Activated T-helper 1 cell treated with anti-CD3 and anti-CD28 coated beads, Interleukin-12 subunit alpha, Interleukin-12 subunit beta, Interleukin-2, Interleukin-4 antibody, amounts not matched to agents 30 ng/mL and 10 ng/mL and 1 ng/mL, durations not matched to agents 14 hours and 24 hours and 36 hours (primary cell): ENCODE measurements around the gene NPM1. TPM values are rescaled to one million over a fixed set of nuclear protein-coding genes. Genes with fewer than 3 reads are reported as not detected.
"Not testable (repeated sequence)": the region's sequence is repeated elsewhere in the genome, so short reads cannot be mapped to it uniquely, and the experiment has no call there.

Source experiments
- DNase-seq: peaks from one replicate; pipeline ENCODE4 v3.0.0; 2021; ENCODE audit warnings: low spot score
- H3K27ac Mint-ChIP-seq: one replicate; pipeline ENCODE4 v1.8.0; 2021; ENCODE audit warnings: mild to moderate bottlenecking, mixed read lengths
- H3K27me3 Mint-ChIP-seq: one replicate; pipeline ENCODE4 v1.8.0; 2022; ENCODE audit warnings: mild to moderate bottlenecking, moderate library complexity, mixed read lengths; ENCODE audit not compliant: insufficient read depth
- H3K36me3 Mint-ChIP-seq: one replicate; pipeline ENCODE4 v1.8.0; 2021; ENCODE audit warnings: low read depth, mixed read lengths
- H3K4me1 Mint-ChIP-seq: one replicate; pipeline ENCODE4 v1.8.0; 2021; ENCODE audit warnings: low read depth, mixed read lengths
- H3K4me3 Mint-ChIP-seq: one replicate; pipeline ENCODE4 v1.8.0; 2021; ENCODE audit warnings: mild to moderate bottlenecking, moderate library complexity, mixed read lengths
- H3K9me3 Mint-ChIP-seq: one replicate; pipeline ENCODE4 v1.8.0; 2021; ENCODE audit warnings: mixed read lengths
- intact Hi-C: fragments of 100-400 bp; cut with micrococcal nuclease; formaldehyde crosslinking; loops from one replicate; pipeline ENCODE4 v1.15.1; 2024
- total RNA-seq: library from RNA; stranded (reverse); gene quantifications from 2 replicates; pipeline ENCODE4 v1.2.3, GENCODE V29; 2022

The NPM1 gene
- total RNA-seq, 1 donor from 2014 or later: 2,809 TPM

- Mint-ChIP-seq H3K4me1 (peaks cover 33% of the 10 kb centered on the region), H3K36me3 (peaks cover 63% of the 10 kb centered on the region), H3K4me3 (no peak overlapping the region), H3K9me3 (no peaks in the 10 kb centered on the region), H3K27ac (no peak overlapping the region), H3K27me3 (no peaks in the 10 kb centered on the region)
- intact Hi-C loops: no loop called here
- DNase-seq: no peak
Observed at GRCh38 chr5:171407234-171407633, 19.6 kb downstream of the NPM1 start.

GRCh38 chr5:171409164-171410136, 21.8 kb downstream of the NPM1 start:
- H3K27ac Mint-ChIP-seq: no peak overlapping the region
- DNase-seq: no peak
- intact Hi-C loops: loop anchor here (2.0 to 10.0 kb wide), 2 partner anchors 17 to 655 kb away; no protein-coding TSS in a partner anchor
- no peaks in the 10 kb centered on the region for H3K9me3 Mint-ChIP-seq
- H3K4me3 Mint-ChIP-seq: no peak overlapping the region
- peaks cover 79% of the 10 kb centered on the region for H3K36me3 Mint-ChIP-seq
- peaks cover 33% of the 10 kb centered on the region for H3K4me1 Mint-ChIP-seq
- H3K27me3 Mint-ChIP-seq: no peaks in the 10 kb centered on the region

DNA sequence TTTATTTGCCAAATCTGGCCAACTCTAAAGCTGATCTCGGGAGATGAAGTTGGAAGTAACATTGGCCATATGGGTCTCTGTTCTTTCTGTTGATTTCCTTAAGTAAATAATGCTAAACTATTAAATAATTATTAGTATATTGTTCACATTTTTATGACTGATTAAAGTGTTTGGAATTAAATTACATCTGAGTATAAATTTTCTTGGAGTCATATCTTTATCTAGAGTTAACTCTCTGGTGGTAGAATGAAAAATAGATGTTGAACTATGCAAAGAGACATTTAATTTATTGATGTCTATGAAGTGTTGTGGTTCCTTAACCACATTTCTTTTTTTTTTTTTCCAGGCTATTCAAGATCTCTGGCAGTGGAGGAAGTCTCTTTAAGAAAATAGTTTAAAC, 22.5 kb downstream of the NPM1 start:
- no peak overlapping the region for H3K4me3 Mint-ChIP-seq

DNA sequence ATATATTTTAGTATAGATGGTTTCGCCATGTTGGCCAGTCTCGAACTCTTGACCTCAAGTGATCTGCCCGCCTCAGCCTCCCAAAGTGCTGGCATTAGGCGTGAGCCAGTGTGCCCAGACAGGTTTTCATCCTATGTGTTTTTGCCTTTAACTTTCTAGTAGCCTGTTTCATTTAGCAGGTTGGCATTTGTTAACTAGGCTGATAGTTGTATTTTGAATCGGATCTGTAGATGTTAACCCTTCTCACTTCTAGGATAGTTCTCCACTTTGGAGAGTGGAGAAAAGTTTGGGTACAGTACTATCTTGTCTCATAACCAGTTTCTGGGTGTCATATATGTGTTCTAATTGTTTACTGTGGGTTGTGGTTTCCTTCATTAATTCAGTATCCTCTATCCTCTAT, 24.5 kb downstream of the NPM1 start:
- H3K27me3 Mint-ChIP-seq: no peaks in the 10 kb centered on the region
- intact Hi-C loops: loop anchor here (10.0 kb wide), 1 partner anchor 653 kb away; no protein-coding TSS in a partner anchor
- H3K4me1 Mint-ChIP-seq: peaks cover 19% of the 10 kb centered on the region
- no peak overlapping the region for H3K4me3 Mint-ChIP-seq
- no peaks in the 10 kb centered on the region for H3K9me3 Mint-ChIP-seq
- peaks cover 62% of the 10 kb centered on the region for H3K36me3 Mint-ChIP-seq
- no peak for DNase-seq
- no peak overlapping the region for H3K27ac Mint-ChIP-seq

More for the DNA sequence above, 22.5 kb downstream of the NPM1 start:
- Mint-ChIP-seq H3K27me3 (no peaks in the 10 kb centered on the region), H3K9me3 (no peaks in the 10 kb centered on the region), H3K27ac (no peak overlapping the region), H3K4me1 (peaks cover 33% of the 10 kb centered on the region), H3K36me3 (peaks cover 79% of the 10 kb centered on the region)
- intact Hi-C loops: loop anchor here (10.0 kb wide), 1 partner anchor 655 kb away; no protein-coding TSS in a partner anchor
- no peak for DNase-seq

DNA sequence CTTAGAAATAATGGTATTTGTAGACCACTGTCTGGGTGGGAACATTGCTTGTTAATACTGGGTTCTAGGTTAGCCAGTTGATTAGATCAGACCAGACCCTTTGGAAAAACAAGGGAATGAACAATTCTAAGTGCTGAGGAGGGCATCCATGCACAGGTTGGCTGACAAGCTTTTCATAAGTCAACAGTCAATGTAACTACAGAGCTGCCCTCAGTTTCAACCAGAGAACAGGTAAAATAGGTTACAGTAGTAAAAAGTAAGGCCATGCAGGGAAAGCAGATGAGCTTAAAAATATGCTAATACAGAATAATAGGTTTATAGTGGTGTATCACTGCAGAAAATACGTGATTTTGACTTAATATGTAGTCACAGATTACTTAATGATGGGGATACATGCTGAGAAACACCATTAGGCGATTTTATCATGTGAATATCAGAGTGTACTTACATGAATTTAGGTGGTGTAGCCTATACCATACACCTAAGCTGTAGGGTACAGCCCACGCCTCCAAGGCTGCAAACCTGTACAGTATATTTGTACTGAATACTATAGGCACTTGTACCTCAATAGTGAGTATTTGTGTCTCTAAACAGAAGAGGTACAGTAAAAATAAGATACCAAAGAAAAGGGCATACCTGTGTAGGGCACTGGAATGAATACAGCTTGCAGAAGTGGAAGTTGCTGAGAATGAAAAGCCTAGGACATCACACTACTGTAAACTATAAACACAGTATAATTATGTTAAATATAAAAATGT, 25.7 kb downstream of the NPM1 start:
- Mint-ChIP-seq H3K4me3 (no peak overlapping the region), H3K4me1 (peaks cover 8% of the 10 kb centered on the region), H3K36me3 (peaks cover 51% of the 10 kb centered on the region), H3K27ac (no peak overlapping the region), H3K9me3 (no peaks in the 10 kb centered on the region), H3K27me3 (peaks cover under 1% of the 10 kb centered on the region)
- intact Hi-C loops: loop anchor here (10.0 kb wide), 1 partner anchor 651 kb away; no protein-coding TSS in a partner anchor
- no peak for DNase-seq

- intact Hi-C loops: loop anchor here (10.0 kb wide), 1 partner anchor 651 kb away; no protein-coding TSS in a partner anchor
- not testable (repeated sequence) for H3K27ac Mint-ChIP-seq, DNase-seq, H3K4me3 Mint-ChIP-seq, H3K27me3 Mint-ChIP-seq, H3K9me3 Mint-ChIP-seq, H3K4me1 Mint-ChIP-seq
- peaks cover 46% of the 10 kb centered on the region for H3K36me3 Mint-ChIP-seq
Observed at GRCh38 chr5:171413993-171414392, 26.3 kb downstream of the NPM1 start.

DNA sequence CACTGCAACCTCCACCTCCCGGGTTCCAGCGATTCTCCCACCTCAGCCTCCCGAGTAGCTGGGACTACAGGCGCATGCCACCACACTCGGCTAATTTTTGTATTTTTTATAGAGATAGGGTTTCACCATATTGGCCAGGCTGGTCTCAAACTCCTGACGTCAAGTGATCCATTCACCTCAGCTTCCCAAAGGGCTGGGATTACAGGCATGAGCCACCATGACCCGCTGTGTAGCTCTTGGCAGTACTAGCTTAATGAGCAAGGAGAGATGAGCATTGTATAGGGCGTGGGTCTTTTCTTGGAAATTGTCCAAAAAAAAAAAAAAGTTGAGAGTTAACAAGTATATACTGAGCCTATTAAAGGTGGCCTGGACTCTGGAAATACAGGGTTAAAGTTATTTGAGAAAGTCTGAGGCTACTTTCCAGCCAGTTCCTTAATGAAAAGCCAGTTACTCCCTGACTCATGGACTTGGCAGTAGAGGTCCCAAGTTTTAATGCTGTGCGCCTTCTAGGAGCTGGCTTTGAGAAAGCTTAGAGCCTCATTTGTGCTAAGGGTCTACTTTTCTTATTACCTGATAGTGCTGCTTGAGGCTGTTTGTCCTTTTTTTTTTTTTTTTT, 27.6 kb downstream of the NPM1 start:
- Mint-ChIP-seq H3K4me1 (peaks cover 5% of the 10 kb centered on the region), H3K9me3 (no peaks in the 10 kb centered on the region), H3K36me3 (peaks cover 36% of the 10 kb centered on the region), H3K27ac (no peak overlapping the region), H3K4me3 (no peak overlapping the region), H3K27me3 (peaks cover 9% of the 10 kb centered on the region)
- no peak for DNase-seq
- intact Hi-C loops: loop anchor here (10.0 kb wide), 1 partner anchor 650 kb away; no protein-coding TSS in a partner anchor

GRCh38 chr5:171416160-171417049, 28.8 kb downstream of the NPM1 start:
- no peak for DNase-seq
- Mint-ChIP-seq H3K4me1 (peaks cover 5% of the 10 kb centered on the region), H3K4me3 (no peak overlapping the region), H3K27ac (no peak overlapping the region), H3K36me3 (peaks cover 25% of the 10 kb centered on the region), H3K9me3 (no peaks in the 10 kb centered on the region), H3K27me3 (peaks cover 17% of the 10 kb centered on the region)
- intact Hi-C loops: loop anchor here (10.0 kb wide), 1 partner anchor 648 kb away; no protein-coding TSS in a partner anchor

DNA sequence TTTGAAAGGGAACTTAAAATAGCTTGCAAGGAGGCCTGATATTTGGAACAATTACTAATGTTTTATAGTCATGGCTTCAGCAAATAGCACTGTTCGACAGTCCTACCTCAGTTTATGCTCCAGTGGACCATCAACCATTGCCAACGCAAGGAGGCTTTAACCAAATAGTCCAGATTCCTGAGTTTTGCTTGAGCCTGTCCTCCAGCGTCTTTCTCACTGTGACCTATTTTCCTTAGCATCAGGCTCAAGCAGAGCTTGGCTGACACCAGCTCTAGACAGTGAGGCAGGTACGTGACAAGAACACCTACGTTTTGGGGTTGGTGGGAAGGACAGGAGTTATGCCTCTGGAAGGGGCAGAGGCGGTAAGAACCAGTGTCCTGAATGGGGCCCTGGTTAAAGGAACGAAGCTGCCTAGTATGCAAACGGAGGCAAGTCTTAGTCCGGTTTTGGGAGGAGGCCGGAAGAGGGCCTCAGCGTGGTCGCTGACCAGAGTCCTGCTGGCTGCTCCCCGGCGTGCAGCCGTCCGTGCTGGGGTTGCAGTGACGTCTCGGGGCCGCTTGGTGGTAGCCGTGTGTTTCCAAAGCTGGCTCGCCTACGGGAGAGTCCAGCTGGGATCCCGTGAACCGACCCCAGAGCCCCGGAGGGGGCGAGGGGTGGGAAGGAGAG, 30.8 kb downstream of the NPM1 start:
- intact Hi-C loops: loop anchor here (1.0 to 10.0 kb wide), 5 partner anchors 188 to 646 kb away; partner anchors contain the start of gene FBXW11
- Mint-ChIP-seq H3K4me1 (peaks cover 5% of the 10 kb centered on the region), H3K27ac (no peak overlapping the region), H3K4me3 (peak overlapping the region; percentile 62), H3K36me3 (peaks cover 5% of the 10 kb centered on the region), H3K27me3 (peaks cover 24% of the 10 kb centered on the region), H3K9me3 (no peaks in the 10 kb centered on the region)
- peak; percentile 45 for DNase-seq

DNA sequence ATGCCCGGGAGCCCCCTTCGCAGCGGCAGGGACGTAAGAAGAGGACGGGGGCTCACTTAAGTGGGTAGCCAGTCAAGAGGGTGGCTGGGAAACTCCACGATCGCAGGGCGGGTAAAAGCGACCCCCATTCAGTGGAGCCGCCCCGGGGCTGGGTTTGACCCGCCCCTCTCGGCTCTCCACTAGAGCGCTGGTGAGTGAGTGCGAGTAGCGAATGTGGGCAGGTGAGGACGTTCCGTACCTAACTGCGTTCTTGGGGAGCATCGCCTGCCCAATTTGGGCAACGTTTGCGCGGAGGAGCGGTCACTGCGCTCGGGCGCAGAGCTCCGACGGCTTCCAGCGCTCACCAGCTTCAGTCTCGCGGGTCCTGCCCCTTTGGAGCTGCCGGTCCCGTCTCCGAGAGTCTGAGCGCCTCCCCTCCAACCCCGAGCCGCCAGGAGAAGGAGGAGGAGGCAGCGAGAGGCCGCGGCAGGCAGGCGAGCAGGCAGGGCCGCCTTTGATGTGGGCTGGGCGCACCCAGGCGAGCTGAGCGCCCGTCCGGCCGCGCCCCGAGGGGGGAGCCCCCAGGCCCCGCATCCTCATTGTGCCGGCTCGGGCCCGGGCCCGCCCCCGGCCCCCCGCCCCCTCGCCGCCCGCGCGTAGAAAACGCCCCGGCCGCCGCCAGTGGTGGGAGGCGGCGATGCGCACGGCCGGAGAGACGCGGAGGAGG, 31.5 kb downstream of the NPM1 start, which contains the start of gene FGF18:
Gene FGF18 (plus strand): TSS at position 666 of the 706 bp plus-strand sequence. CDS start 553 bp downstream, outside the sequence.
- Mint-ChIP-seq H3K4me3 (peak within 1 kb of the TSS; percentile 76), H3K36me3 (peaks cover 2% of the 10 kb centered on the region), H3K27ac (no peak within 1 kb of the TSS), H3K27me3 (peaks cover 24% of the 10 kb centered on the region), H3K4me1 (peaks cover 5% of the 10 kb centered on the region), H3K9me3 (no peaks in the 10 kb centered on the region)
- DNase-seq: peak; percentile 41
- intact Hi-C loops: loop anchor here (1.0 to 10.0 kb wide), 5 partner anchors 188 to 646 kb away; partner anchors contain the start of gene FBXW11
